D721Med (cell line): Measurements from ENCODE around the gene PXMP4.

Experiments
- DNase-seq: peaks from one replicate; pipeline ENCODE4 v3.0.0; 2011; ENCODE audit warnings: low spot score; ENCODE audit not compliant: insufficient read length
- FAIRE-seq: peaks from 2 replicates; lab custom pipeline; 2011; peaks lifted over from hg19 to GRCh38; lab: Jason Lieb, UNC
- CTCF ChIP-seq: IDR thresholded peaks from 2 replicates; pipeline ENCODE4 v1.5.1; 2012; ENCODE audit warnings: mild to moderate bottlenecking, control low read depth; ENCODE audit not compliant: insufficient read depth; ENCODE audit errors: missing control alignments

Gene PXMP4

GRCh38 chr20:33696448-33696847 lies 23.7 kb downstream of the PXMP4 start:
- no peak for DNase-seq

GRCh38 chr20:33694639-33695012 lies 25.5 kb downstream of the PXMP4 start:
- no peak for FAIRE-seq
- DNase-seq, result no peak
- TF ChIP-seq CTCF, result no peak

More at GRCh38 chr20:33696448-33696847, 23.7 kb downstream of the PXMP4 start:
- no peak for FAIRE-seq
- no peak for TF ChIP-seq CTCF

GRCh38 chr20:33693741-33694638 lies 26.1 kb downstream of the PXMP4 start:
- no peak for TF ChIP-seq CTCF
- no peak for FAIRE-seq
- no peak for DNase-seq

GRCh38 chr20:33693289-33693688 lies 26.8 kb downstream of the PXMP4 start:
- no peak for TF ChIP-seq CTCF
- DNase-seq, result no peak
- no peak for FAIRE-seq

GRCh38 chr20:33689973-33690372 lies 30.1 kb downstream of the PXMP4 start:
- FAIRE-seq, result no peak

GRCh38 chr20:33689493-33689892 lies 30.6 kb downstream of the PXMP4 start:
- DNase-seq (no peak), FAIRE-seq (no peak)
- TF ChIP-seq CTCF, result no peak

More at GRCh38 chr20:33689973-33690372, 30.1 kb downstream of the PXMP4 start:
- no peak for TF ChIP-seq CTCF
- DNase-seq, result no peak

- TF ChIP-seq CTCF, result no peak
Measured at GRCh38 chr20:33688938-33689424, 31.1 kb downstream of the PXMP4 start.

More at GRCh38 chr20:33688938-33689424, 31.1 kb downstream of the PXMP4 start:
- FAIRE-seq, result no peak
- DNase-seq, result no peak
